CD4-positive, alpha-beta T cell (primary cell): ENCODE results near the gene IGF1R. TPM values are rescaled to one million over a fixed set of nuclear protein-coding genes. Genes with fewer than 3 reads are reported as not detected.
A peak's percentile ranks its signal among the peaks of the same experiment; 100 is the strongest.

Source experiments
- ATAC-seq: fragments of 200-7000 bp; cut with Tn5 transposase; one replicate; pipeline ENCODE4 v1.10.0; 2022; ENCODE audit warnings: mild to moderate bottlenecking; ENCODE audit not compliant: poor library complexity
- CTCF ChIA-PET: fragments of 350-600 bp; sonication (Branson Sonifier 250); formaldehyde crosslinking; loops from one replicate; lab custom pipeline; 2021; ENCODE audit warnings: antibody characterized with exemption, inconsistent platforms; lab: Charles Lee
- POLR2A ChIA-PET: fragments of 350-600 bp; sonication (Branson Sonifier 250); formaldehyde crosslinking; loops from one replicate; lab custom pipeline; 2021; ENCODE audit warnings: antibody characterized with exemption, inconsistent platforms; lab: Charles Lee
- DNase-seq, 14 experiments: peaks; one replicate each; pipeline ENCODE4 v3.0.0-alpha.2; 2013 to 2020; ENCODE audit warnings: mixed read lengths in 2 of 14
- H3K27ac ChIP-seq, 2 donors: one replicate each; pipeline versions ENCODE4 v1.5.1 to v1.7.0; 2013; ENCODE audit warnings: low read length in 2 of 2, low read depth in 1 of 2, mild to moderate bottlenecking in 1 of 2
- H3K27me3 ChIP-seq, 2 experiments: 1 replicate in 1 of 2; 2 replicates in 1 of 2; pipeline versions ENCODE4 v1.6.1 to v1.7.0; 2013; ENCODE audit warnings: low read length in 2 of 2, control low read depth in 1 of 2, mild to moderate bottlenecking in 1 of 2, moderate library complexity in 1 of 2; ENCODE audit not compliant: insufficient read depth in 2 of 2, control insufficient read depth in 1 of 2
- H3K36me3 ChIP-seq: one replicate; pipeline ENCODE4 v1.6.1; 2013; ENCODE audit warnings: low read length, control low read depth; ENCODE audit not compliant: insufficient read depth
- H3K4me1 ChIP-seq: one replicate; pipeline ENCODE4 v1.6.1; 2013; ENCODE audit warnings: low read length, control low read depth; ENCODE audit not compliant: insufficient read depth
- H3K4me3 ChIP-seq: one replicate; pipeline ENCODE4 v1.5.1; 2013; ENCODE audit warnings: mild to moderate bottlenecking, low read length, moderate library complexity
- H3K9me3 ChIP-seq, 2 experiments: 1 replicate in 1 of 2; 2 replicates in 1 of 2; pipeline versions ENCODE4 v1.6.1 to v1.7.0; 2013; ENCODE audit warnings: low read length in 2 of 2, mild to moderate bottlenecking in 2 of 2, control low read depth in 1 of 2, moderate library complexity in 1 of 2; ENCODE audit not compliant: control insufficient read depth in 1 of 2, insufficient read depth in 1 of 2
- H3K27ac Mint-ChIP-seq: one replicate; pipeline ENCODE4 v1.8.0; 2020; ENCODE audit warnings: mixed read lengths
- H3K27me3 Mint-ChIP-seq: one replicate; pipeline ENCODE4 v1.8.0; 2021; ENCODE audit warnings: mixed read lengths
- H3K36me3 Mint-ChIP-seq: one replicate; pipeline ENCODE4 v1.8.0; 2021; ENCODE audit warnings: low read depth, mixed read lengths
- H3K4me1 Mint-ChIP-seq: one replicate; pipeline ENCODE4 v1.8.0; 2021; ENCODE audit warnings: low read depth, mixed read lengths
- H3K4me3 Mint-ChIP-seq: one replicate; pipeline ENCODE4 v1.8.0; 2020; ENCODE audit warnings: mild to moderate bottlenecking, mixed read lengths
- H3K9me3 Mint-ChIP-seq: one replicate; pipeline ENCODE4 v1.8.0; 2020; ENCODE audit warnings: mixed read lengths
- CTCF ChIP-seq: fragments of 200-600 bp; IDR thresholded peaks from one replicate; pipeline ENCODE4 v1.8.0; 2022; ENCODE audit warnings: antibody characterized with exemption, mild to moderate bottlenecking
- intact Hi-C, 2 experiments: fragments of 100-400 bp; cut with DNase I in 1 of 2; cut with micrococcal nuclease in 1 of 2; formaldehyde crosslinking; loops; one replicate each; pipeline versions ENCODE4 v1.15.1 to v1.9.0; 2023 to 2025; cut with DNase I, micrococcal nuclease
- total RNA-seq, 174 experiments: library from RNA in 2 of 174; stranded (reverse) in 2 of 174; gene quantifications; one replicate each; pipeline ENCODE4 v1.2.3 and lab custom pipeline; 2021 to 2026

Gene IGF1R
- total RNA-seq, 2 experiments from 2014 or later, result 39.2 to 40.3 TPM

DNA sequence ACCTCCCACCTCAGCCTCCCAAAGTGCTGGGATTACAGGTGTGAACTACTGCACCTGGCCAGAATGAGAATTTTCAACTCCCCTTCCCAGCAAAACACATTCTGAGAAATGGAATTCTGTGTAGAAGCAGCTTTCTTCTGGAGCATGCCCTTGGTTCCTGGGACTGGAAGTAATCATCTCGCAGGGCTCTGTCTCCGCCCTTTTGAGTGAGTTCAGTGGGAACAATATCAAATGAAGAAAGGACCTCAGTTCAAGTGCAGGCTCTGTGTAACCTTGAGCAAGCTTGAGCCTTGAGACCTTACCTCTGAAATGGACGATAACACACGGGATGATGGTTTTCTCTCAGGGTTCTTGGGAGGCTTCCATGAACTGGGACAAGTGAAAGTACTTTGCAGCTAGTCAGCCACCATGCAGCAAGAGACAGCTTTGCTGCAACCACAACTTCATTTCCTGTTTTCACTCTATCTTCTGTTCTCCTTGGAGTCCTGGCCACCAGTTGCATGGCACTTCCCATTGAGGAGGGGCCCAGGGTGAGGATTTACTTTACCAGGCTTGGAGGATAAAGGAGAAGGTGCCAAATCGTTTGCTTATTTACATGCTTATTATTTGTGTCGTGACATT, 35.7 kb upstream of the IGF1R start:
- Histone ChIP-seq H3K36me3 (no peaks in the 10 kb centered on the region), H3K27ac (no peak overlapping the region), H3K27me3 (no peaks in the 10 kb centered on the region), H3K4me1 (peaks cover 8% of the 10 kb centered on the region), H3K4me3 (no peak overlapping the region), H3K9me3 (no peaks in the 10 kb centered on the region)
- Mint-ChIP-seq H3K27ac (peak overlapping the region; percentile 69), H3K27me3 (peaks cover 5% of the 10 kb centered on the region), H3K9me3 (no peaks in the 10 kb centered on the region), H3K36me3 (no peaks in the 10 kb centered on the region), H3K4me1 (peaks cover 6% of the 10 kb centered on the region), H3K4me3 (peak overlapping the region; percentile 59)
- peak; percentile 44 for ATAC-seq
- no peak for TF ChIP-seq CTCF
- CTCF ChIA-PET, result no interaction called here
- intact Hi-C loops, result no loop called here
- peak in 3 of 14 experiments; percentile 7 to 20 (median 8) for DNase-seq
- POLR2A ChIA-PET, result interaction anchor here (1.5 to 3.0 kb wide), 3 partner anchors 12 to 38 kb away, joined by 3 to 12 read pairs (median 6); no protein-coding TSS in a partner anchor

DNA sequence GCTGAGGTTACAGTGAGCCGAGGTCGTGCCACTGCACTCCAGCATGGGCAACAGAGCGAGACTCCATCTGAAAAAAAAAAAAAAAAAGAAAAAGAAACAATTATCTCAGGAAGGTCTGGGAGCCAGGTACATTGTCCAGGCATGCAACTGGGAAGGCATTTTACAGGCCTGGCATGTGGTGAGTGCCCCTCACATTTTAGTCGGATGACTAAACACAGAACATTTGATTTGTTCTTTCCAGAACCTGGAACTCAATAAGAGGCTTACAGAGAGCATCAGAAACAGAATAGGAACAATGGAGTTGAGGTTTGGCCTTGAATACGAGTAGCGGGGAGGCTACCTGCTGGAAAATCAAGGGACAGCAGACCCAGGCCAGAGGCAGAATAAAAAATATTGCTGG, 33.7 kb upstream of the IGF1R start:
- Histone ChIP-seq H3K36me3 (no peaks in the 10 kb centered on the region), H3K27ac (no peak overlapping the region), H3K4me1 (peaks cover 8% of the 10 kb centered on the region), H3K9me3 (no peaks in the 10 kb centered on the region), H3K4me3 (no peak overlapping the region), H3K27me3 (peaks cover 0 to under 1% of the 10 kb centered on the region in 2 experiments)
- ChIA-PET POLR2A (no interaction called here), CTCF (no interaction called here)
- peaks cover 6% of the 10 kb centered on the region for H3K4me1 Mint-ChIP-seq
- DNase-seq, result no peak
- intact Hi-C loops, result no loop called here
- no peaks in the 10 kb centered on the region for H3K9me3 Mint-ChIP-seq
- no peaks in the 10 kb centered on the region for H3K36me3 Mint-ChIP-seq
- H3K4me3 Mint-ChIP-seq, result no peak overlapping the region
- ATAC-seq, result no peak
- H3K27me3 Mint-ChIP-seq, result peaks cover 13% of the 10 kb centered on the region
- no peak for TF ChIP-seq CTCF
- no peak overlapping the region for H3K27ac Mint-ChIP-seq

DNA sequence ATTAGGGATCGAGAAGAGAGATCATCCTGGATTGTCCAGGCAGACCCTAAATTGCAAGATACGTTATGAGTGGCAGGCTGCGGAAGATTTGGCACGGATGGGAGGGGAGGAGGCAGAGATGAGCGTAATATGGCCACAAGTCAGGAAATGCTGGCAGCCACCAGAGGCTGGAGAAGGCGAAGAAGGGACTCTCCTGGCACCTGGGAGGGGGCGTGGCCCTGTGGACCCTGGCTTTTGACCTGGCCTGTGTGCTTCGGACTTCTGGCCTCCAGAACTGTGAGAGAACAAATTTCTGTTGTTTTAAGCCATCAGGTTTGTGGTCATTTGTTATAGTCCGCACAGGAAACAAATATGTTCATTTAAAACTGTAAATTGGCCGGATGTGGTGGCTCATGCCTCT, 31.9 kb upstream of the IGF1R start:
- no peak overlapping the region for H3K4me3 ChIP-seq
- H3K27me3 Mint-ChIP-seq, result peaks cover 25% of the 10 kb centered on the region
- peaks cover 0 to 7% of the 10 kb centered on the region in 2 experiments for H3K27me3 ChIP-seq
- H3K9me3 Mint-ChIP-seq, result no peaks in the 10 kb centered on the region
- DNase-seq (no peak), ATAC-seq (no peak)
- peaks cover 8% of the 10 kb centered on the region for H3K4me1 ChIP-seq
- no peak overlapping the region for H3K27ac Mint-ChIP-seq
- intact Hi-C loops, result no loop called here
- H3K27ac ChIP-seq, result no peak overlapping the region
- ChIA-PET CTCF (no interaction called here), POLR2A (no interaction called here)
- H3K9me3 ChIP-seq, result no peaks in the 10 kb centered on the region
- no peak overlapping the region for H3K4me3 Mint-ChIP-seq
- H3K36me3 ChIP-seq, result no peaks in the 10 kb centered on the region
- H3K36me3 Mint-ChIP-seq, result no peaks in the 10 kb centered on the region
- peaks cover 6% of the 10 kb centered on the region for H3K4me1 Mint-ChIP-seq
- TF ChIP-seq CTCF, result no peak
